Neuronal stem cell (in vitro differentiated cells): ENCODE measurements around the gene MTO1.
"Not testable (repeated sequence)": the region's sequence is repeated elsewhere in the genome, so short reads cannot be mapped to it uniquely, and the experiment has no call there.

Source experiments
- DNase-seq: peaks from one replicate; pipeline ENCODE4 v3.0.0-alpha.2; 2013; ENCODE audit warnings: low spot score
- H2AFZ ChIP-seq: one replicate; pipeline ENCODE4 v1.6.1; 2013; ENCODE audit warnings: mild to moderate bottlenecking, low read length, inconsistent platforms
- H2AK5ac ChIP-seq: 2 replicates; pipeline ENCODE4 v1.6.1; 2013; ENCODE audit warnings: low read depth, mild to moderate bottlenecking, inconsistent platforms, low read length, moderate library complexity, mixed read lengths
- H2BK120ac ChIP-seq: 2 replicates; pipeline ENCODE4 v1.6.1; 2013; ENCODE audit warnings: low read depth, mild to moderate bottlenecking, inconsistent platforms, low read length, moderate library complexity, mixed read lengths
- H2BK12ac ChIP-seq: one replicate; pipeline ENCODE4 v1.6.1; 2013; ENCODE audit warnings: low read length, inconsistent platforms
- H2BK15ac ChIP-seq: 2 replicates; pipeline ENCODE4 v1.6.1; 2013; ENCODE audit warnings: mild to moderate bottlenecking, low read length, inconsistent platforms, mixed read lengths
- H2BK5ac ChIP-seq: one replicate; pipeline ENCODE4 v1.6.1; 2013; ENCODE audit warnings: inconsistent platforms, mild to moderate bottlenecking, low read length, moderate library complexity
- H3K14ac ChIP-seq: one replicate; pipeline ENCODE4 v1.6.1; 2013; ENCODE audit warnings: low read length, inconsistent platforms
- H3K18ac ChIP-seq: 2 replicates; pipeline ENCODE4 v1.6.1; 2013; ENCODE audit warnings: low read length, inconsistent platforms
- H3K23ac ChIP-seq: 2 replicates; pipeline ENCODE4 v1.6.1; 2013; ENCODE audit warnings: low read depth, mild to moderate bottlenecking, mixed read lengths, low read length, inconsistent platforms; ENCODE audit not compliant: poor library complexity
- H3K27ac ChIP-seq: replicated peaks from 3 replicates; pipeline ENCODE4 v1.5.1; 2013; ENCODE audit warnings: low read length, inconsistent platforms
- H3K27me3 ChIP-seq, 3 experiments: 2 replicates each; pipeline ENCODE4 v1.6.1; 2013; ENCODE audit warnings: low read length in 3 of 3, mild to moderate bottlenecking in 2 of 3, inconsistent platforms in 1 of 3, low read depth in 1 of 3, mixed read lengths in 1 of 3, moderate library complexity in 1 of 3; ENCODE audit not compliant: control insufficient read depth in 3 of 3, insufficient read depth in 3 of 3
- H3K36me3 ChIP-seq, 2 donors: replicated peaks in 1 of 2; 2 replicates each; pipeline ENCODE4 v1.6.1; 2013; ENCODE audit warnings: low read length in 2 of 2; ENCODE audit not compliant: control insufficient read depth in 2 of 2, insufficient read depth in 2 of 2
- H3K4ac ChIP-seq: 2 replicates; pipeline ENCODE4 v1.6.1; 2013; ENCODE audit warnings: inconsistent platforms, mild to moderate bottlenecking, low read length, moderate library complexity
- H3K4me1 ChIP-seq, 2 donors: 1 replicate in 1 of 2; 2 replicates in 1 of 2; pipeline ENCODE4 v1.6.1; 2013; ENCODE audit warnings: low read length in 2 of 2, low read depth in 1 of 2; ENCODE audit not compliant: control insufficient read depth in 2 of 2, insufficient read depth in 1 of 2
- H3K4me2 ChIP-seq: one replicate; pipeline ENCODE4 v1.6.1; 2013; ENCODE audit warnings: mild to moderate bottlenecking, low read length, inconsistent platforms; ENCODE audit not compliant: insufficient read depth, poor library complexity, severe bottlenecking
- H3K4me3 ChIP-seq, 2 donors: 2 replicates each; pipeline ENCODE4 v1.5.1; 2013; ENCODE audit warnings: low read length in 2 of 2, mild to moderate bottlenecking in 2 of 2, inconsistent platforms in 1 of 2, moderate library complexity in 1 of 2
- H3K79me1 ChIP-seq: one replicate; pipeline ENCODE4 v1.6.1; 2013; ENCODE audit warnings: low read depth, mild to moderate bottlenecking, inconsistent platforms, low read length, moderate library complexity
- H3K9ac ChIP-seq: one replicate; pipeline ENCODE4 v1.6.1; 2013; ENCODE audit warnings: mild to moderate bottlenecking, low read depth, low read length, inconsistent platforms; ENCODE audit not compliant: poor library complexity
- H3K9me3 ChIP-seq, 2 donors: replicated peaks in 1 of 2; 2 replicates each; pipeline versions ENCODE3 to v1.6.1; 2013; ENCODE audit warnings: low read length in 2 of 2, mild to moderate bottlenecking in 2 of 2, inconsistent platforms in 1 of 2, low read depth in 1 of 2, mixed read lengths in 1 of 2, moderate library complexity in 1 of 2; ENCODE audit not compliant: control insufficient read depth in 2 of 2, insufficient read depth in 1 of 2
- H4K8ac ChIP-seq: one replicate; pipeline ENCODE4 v1.6.1; 2013; ENCODE audit warnings: low read depth, mild to moderate bottlenecking, inconsistent platforms, low read length, moderate library complexity
- H4K91ac ChIP-seq: one replicate; pipeline ENCODE4 v1.6.1; 2013; ENCODE audit warnings: low read length, low read depth, mild to moderate bottlenecking, inconsistent platforms; ENCODE audit not compliant: poor library complexity
- WGBS, 2 donors: extraction: QIAGEN DNeasy Blood & Tissue Kit; methylation state at CpG; one replicate each; pipeline ENCODE4 v1.1.7; 2013; ENCODE audit warnings: missing lambda C conversion rate in 2 of 2, mixed read lengths in 1 of 2; ENCODE audit not compliant: insufficient read length in 2 of 2, insufficient replicate concordance in 1 of 2; ENCODE audit errors: extremely low coverage in 2 of 2; 5-methylcytosine and 5-hydroxymethylcytosine counted together

Gene MTO1

DNA sequence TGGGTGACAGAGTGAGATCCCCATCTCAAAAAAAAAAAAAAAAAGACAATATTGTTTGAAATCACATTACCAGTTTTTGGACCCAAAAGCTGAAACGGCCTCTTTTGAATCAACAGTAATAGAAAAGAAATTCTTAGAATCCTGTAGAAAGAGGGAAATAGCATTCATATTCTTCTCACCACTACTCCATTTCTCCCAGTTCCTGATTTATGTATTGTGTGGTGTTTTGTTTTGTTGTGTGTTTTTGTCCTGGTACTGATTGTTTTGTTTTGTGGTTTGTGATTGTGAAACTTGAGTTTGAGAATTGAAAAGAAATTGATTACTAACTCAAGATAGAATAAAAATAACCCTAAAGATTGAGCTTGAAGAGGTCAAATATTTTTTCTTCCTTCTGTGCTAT lies 85.5 kb downstream of the MTO1 start:
- H3K79me1 ChIP-seq: no peaks in the 10 kb centered on the region
- H2BK120ac ChIP-seq: no peak overlapping the region
- no peaks in the 10 kb centered on the region for H3K36me3 ChIP-seq
- no CpG with 5 or more reads among the region's 1 CpG for WGBS, 2 donors
- no peaks in the 10 kb centered on the region for H3K4me1 ChIP-seq
- no peak overlapping the region for H3K4ac ChIP-seq
- no peak overlapping the region for H3K14ac ChIP-seq
- H2AK5ac ChIP-seq: no peak overlapping the region
- no peak overlapping the region for H3K4me3 ChIP-seq
- no peak overlapping the region for H2AFZ ChIP-seq
- H2BK5ac ChIP-seq: no peak overlapping the region
- no peak overlapping the region for H3K4me2 ChIP-seq
- no peak for DNase-seq
- no peaks in the 10 kb centered on the region for H3K27me3 ChIP-seq
- H3K18ac ChIP-seq: no peak overlapping the region
- no peak overlapping the region for H3K23ac ChIP-seq
- no peak overlapping the region for H2BK15ac ChIP-seq
- no peak overlapping the region for H4K91ac ChIP-seq
- no peaks in the 10 kb centered on the region for H3K9me3 ChIP-seq
- no peak overlapping the region for H3K27ac ChIP-seq
- H3K9ac ChIP-seq: no peak overlapping the region
- H4K8ac ChIP-seq: no peak overlapping the region
- H2BK12ac ChIP-seq: no peak overlapping the region

GRCh38 chr6:73548458-73549446 lies 87.2 kb downstream of the MTO1 start:
- no peak overlapping the region for H2AK5ac ChIP-seq
- H3K36me3 ChIP-seq: no peaks in the 10 kb centered on the region
- H3K23ac ChIP-seq: no peak overlapping the region
- no peak overlapping the region for H3K27ac ChIP-seq
- no peak overlapping the region for H3K14ac ChIP-seq
- H3K79me1 ChIP-seq: no peaks in the 10 kb centered on the region
- H4K91ac ChIP-seq: no peak overlapping the region
- no peak overlapping the region for H3K18ac ChIP-seq
- no peak overlapping the region for H3K4me2 ChIP-seq
- H4K8ac ChIP-seq: no peak overlapping the region
- no CpG with 5 or more reads among the region's 12 CpGs for WGBS, 2 donors
- no peak overlapping the region for H3K4ac ChIP-seq
- no peaks in the 10 kb centered on the region for H3K27me3 ChIP-seq
- no peak overlapping the region for H2BK5ac ChIP-seq
- no peak overlapping the region for H3K9ac ChIP-seq
- DNase-seq: no peak
- no peak overlapping the region for H2BK15ac ChIP-seq
- H2AFZ ChIP-seq: no peak overlapping the region
- H2BK120ac ChIP-seq: no peak overlapping the region
- H3K4me1 ChIP-seq: no peaks in the 10 kb centered on the region
- H2BK12ac ChIP-seq: no peak overlapping the region
- no peak overlapping the region for H3K4me3 ChIP-seq
- H3K9me3 ChIP-seq: no peaks in the 10 kb centered on the region

DNA sequence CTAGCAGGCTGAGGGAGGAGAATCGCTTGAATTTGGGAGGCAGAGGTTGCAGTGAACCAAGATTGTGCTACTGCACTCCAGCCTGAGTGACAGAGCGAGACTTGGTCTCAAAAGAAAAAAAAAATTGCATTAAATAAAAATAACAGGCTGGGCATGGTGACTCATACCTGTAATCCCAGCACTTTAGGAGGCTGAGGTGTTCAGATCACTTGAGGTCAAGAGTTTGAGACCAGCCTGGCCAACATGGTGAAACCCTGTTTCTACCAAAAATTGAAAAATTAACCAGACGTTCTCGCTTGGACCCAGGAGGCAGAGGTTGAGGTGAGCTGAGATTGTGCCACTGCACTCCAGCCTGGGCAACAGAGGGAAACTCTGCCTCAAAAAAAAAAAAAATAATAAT lies 89.6 kb downstream of the MTO1 start:
- not testable (repeated sequence) for H2BK12ac ChIP-seq, H2AK5ac ChIP-seq, H3K36me3 ChIP-seq, H3K9ac ChIP-seq, H4K91ac ChIP-seq, H3K79me1 ChIP-seq, H3K4ac ChIP-seq, H3K27ac ChIP-seq, DNase-seq, H3K18ac ChIP-seq, H3K4me1 ChIP-seq, H2BK15ac ChIP-seq, H3K23ac ChIP-seq, H3K14ac ChIP-seq, H4K8ac ChIP-seq, H2BK120ac ChIP-seq, H3K4me3 ChIP-seq, H2AFZ ChIP-seq, H3K4me2 ChIP-seq, H2BK5ac ChIP-seq, H3K27me3 ChIP-seq, H3K9me3 ChIP-seq
- WGBS, 2 donors: no CpG with 5 or more reads among the region's 4 CpGs

- H3K4me3 ChIP-seq, H2BK5ac ChIP-seq, H3K9me3 ChIP-seq, DNase-seq, H4K91ac ChIP-seq, H3K18ac ChIP-seq, H2BK12ac ChIP-seq, H2BK15ac ChIP-seq, H3K36me3 ChIP-seq, H3K4me2 ChIP-seq, H3K27ac ChIP-seq, H2AK5ac ChIP-seq, H2BK120ac ChIP-seq, H3K23ac ChIP-seq, H4K8ac ChIP-seq, H3K14ac ChIP-seq, H3K27me3 ChIP-seq, H2AFZ ChIP-seq, H3K79me1 ChIP-seq, H3K9ac ChIP-seq, H3K4ac ChIP-seq: not testable (repeated sequence)
- peaks cover 15 to 21% of the 10 kb centered on the region in 2 donors for H3K4me1 ChIP-seq
- WGBS, 2 donors: no CpG with 5 or more reads among the region's 11 CpGs
Measured at GRCh38 chr6:73555380-73555949, 93.9 kb downstream of the MTO1 start.
